Activated CD8-positive, alpha-beta T cell treated with anti-CD3 and anti-CD28 coated beads for 36 hours (primary cell): Measurements from ENCODE around the gene PPT1. TPM values are rescaled to one million over a fixed set of nuclear protein-coding genes. Genes with fewer than 3 reads are reported as not detected.

ENCODE experiments used
- ATAC-seq: fragments of 200-7000 bp; cut with Tn5 transposase; one replicate; pipeline ENCODE4 v1.10.0; 2021; ENCODE audit warnings: mild to moderate bottlenecking, moderate library complexity
- CTCF ChIA-PET: fragments of 350-600 bp; sonication (Branson Sonifier 250); formaldehyde crosslinking; loops from one replicate; lab custom pipeline; 2021; ENCODE audit warnings: antibody characterized with exemption; lab: Charles Lee
- POLR2A ChIA-PET: fragments of 350-600 bp; sonication (Branson Sonifier 250); formaldehyde crosslinking; loops from one replicate; lab custom pipeline; 2021; ENCODE audit warnings: antibody characterized with exemption; lab: Charles Lee
- DNase-seq: peaks from one replicate; pipeline ENCODE4 v3.0.0-alpha.2; 2020
- H3K27ac Mint-ChIP-seq: one replicate; pipeline ENCODE4 v1.8.0; 2021; ENCODE audit warnings: mild to moderate bottlenecking, mixed read lengths
- H3K27me3 Mint-ChIP-seq: one replicate; pipeline ENCODE4 v1.8.0; 2021; ENCODE audit warnings: mixed read lengths
- H3K36me3 Mint-ChIP-seq: one replicate; pipeline ENCODE4 v1.8.0; 2021; ENCODE audit warnings: low read depth, mixed read lengths
- H3K4me1 Mint-ChIP-seq: one replicate; pipeline ENCODE4 v1.8.0; 2021; ENCODE audit warnings: low read depth, mixed read lengths
- H3K4me3 Mint-ChIP-seq: one replicate; pipeline ENCODE4 v1.8.0; 2021; ENCODE audit warnings: mild to moderate bottlenecking, moderate library complexity, mixed read lengths
- H3K9me3 Mint-ChIP-seq: one replicate; pipeline ENCODE4 v1.8.0; 2021; ENCODE audit warnings: mixed read lengths
- CTCF ChIP-seq: fragments of 200-600 bp; IDR thresholded peaks from one replicate; pipeline ENCODE4 v1.8.0; 2022; ENCODE audit warnings: antibody characterized with exemption, mild to moderate bottlenecking
- intact Hi-C: fragments of 100-400 bp; cut with micrococcal nuclease; formaldehyde crosslinking; loops from one replicate; pipeline ENCODE4 v1.10.0; 2022
- total RNA-seq, 2 experiments: library from RNA; stranded (reverse); gene quantifications; one replicate each; pipeline ENCODE4 v1.2.3, GENCODE V29; 2021

PPT1 gene
- 10 to 100 TPM; 60.6 to 69.1 TPM for total RNA-seq

DNA sequence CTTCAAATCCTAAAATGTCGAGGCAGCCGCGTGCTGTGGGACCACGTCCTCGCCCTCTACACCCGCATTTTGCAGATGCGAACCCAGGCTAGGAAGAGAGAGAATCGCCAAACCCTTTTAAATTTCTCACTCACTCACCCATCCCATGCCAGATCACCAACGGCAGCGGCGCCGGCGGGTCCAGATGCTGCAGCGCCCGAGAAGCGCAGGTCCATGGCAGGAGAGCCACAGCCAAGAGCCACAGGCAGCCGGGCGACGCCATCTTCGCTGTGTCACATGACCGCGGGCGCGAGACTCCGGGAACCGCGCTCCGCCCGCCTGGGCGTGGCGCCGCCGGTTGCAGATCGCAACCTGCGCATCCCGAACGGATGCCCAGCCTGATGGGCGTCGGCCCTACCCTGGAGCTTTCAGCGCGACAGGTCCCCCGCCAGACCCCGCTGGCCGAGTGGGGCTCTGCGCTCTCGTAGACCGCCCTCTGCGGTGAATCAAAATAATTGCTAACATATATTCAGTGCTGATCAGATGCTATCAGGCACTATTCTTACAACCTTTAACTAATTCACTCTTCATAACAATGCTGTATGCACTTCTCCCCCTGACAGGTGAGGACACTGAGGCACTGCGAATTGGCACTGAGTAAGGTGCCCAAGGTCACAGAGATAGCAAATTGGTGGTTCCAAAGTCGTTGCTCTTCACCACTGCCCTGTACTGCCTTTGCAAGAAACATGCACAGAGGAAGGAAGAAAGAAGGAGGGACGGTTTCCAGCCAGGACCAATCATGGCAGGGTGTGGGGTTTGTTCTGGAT is at the start of gene PPT1:
TSS of gene PPT1 (minus strand) at position 276 of the 806 bp plus-strand sequence. CDS start at position 262, 14 bp downstream.
- intact Hi-C loops: no loop called here
- peaks cover 30% of the 10 kb centered on the region for H3K4me1 Mint-ChIP-seq
- peak within 1 kb of the TSS; percentile 93 for H3K4me3 Mint-ChIP-seq
- H3K27me3 Mint-ChIP-seq: no peaks in the 10 kb centered on the region
- peaks cover 19% of the 10 kb centered on the region for H3K36me3 Mint-ChIP-seq
- peak; percentile 52 for TF ChIP-seq CTCF
- peak within 1 kb of the TSS; percentile 93 for H3K27ac Mint-ChIP-seq
- POLR2A ChIA-PET: interaction anchor here (0.9 to 1.0 kb wide), 2 partner anchors 11 to 19 kb away, joined by 3 read pairs; no protein-coding TSS in a partner anchor
- peak; percentile 82 for DNase-seq
- CTCF ChIA-PET: interaction anchor here (1.0 to 3.2 kb wide), 5 partner anchors 9 to 241 kb away, joined by 3 to 13 read pairs (median 4); no protein-coding TSS in a partner anchor
- H3K9me3 Mint-ChIP-seq: no peaks in the 10 kb centered on the region
- peak; percentile 88 for ATAC-seq

GRCh38 chr1:40143891-40144575 is 47.0 kb upstream of the PPT1 start:
- DNase-seq (peak; percentile 71), ATAC-seq (peak; percentile 84)
- ChIA-PET CTCF (interaction anchor here (0.6 to 7.3 kb wide), 90 partner anchors 9 to 818 kb away, joined by 3 to 167 read pairs (median 4); partner anchors contain the start of genes COL9A2, NFYC and SMAP2), POLR2A (interaction anchor here (0.8 to 1.2 kb wide), 3 partner anchors 197 to 340 kb away, joined by 3 read pairs; no protein-coding TSS in a partner anchor)
- Mint-ChIP-seq H3K27me3 (peaks cover 23% of the 10 kb centered on the region), H3K36me3 (no peaks in the 10 kb centered on the region), H3K9me3 (no peaks in the 10 kb centered on the region), H3K27ac (no peak overlapping the region), H3K4me1 (peaks cover 3% of the 10 kb centered on the region), H3K4me3 (no peak overlapping the region)
- peak; percentile 90 for TF ChIP-seq CTCF
- intact Hi-C loops: loop anchor here (2.0 kb wide), 1 partner anchor 195 kb away; no protein-coding TSS in a partner anchor

- POLR2A ChIA-PET: interaction anchor here (0.6 kb wide), 1 partner anchor 245 kb away, joined by 3 read pairs; no protein-coding TSS in a partner anchor
- intact Hi-C loops: no loop called here
- CTCF ChIA-PET: interaction anchor here (1.1 to 7.3 kb wide), 6 partner anchors 11 to 201 kb away, joined by 3 to 167 read pairs (median 5); no protein-coding TSS in a partner anchor
- TF ChIP-seq CTCF: no peak
- no peak overlapping the region for H3K4me3 Mint-ChIP-seq
- peaks cover 19% of the 10 kb centered on the region for H3K27me3 Mint-ChIP-seq
- no peaks in the 10 kb centered on the region for H3K36me3 Mint-ChIP-seq
- no peaks in the 10 kb centered on the region for H3K9me3 Mint-ChIP-seq
- H3K4me1 Mint-ChIP-seq: peaks cover 3% of the 10 kb centered on the region
- ATAC-seq: no peak
- H3K27ac Mint-ChIP-seq: no peak overlapping the region
- no peak for DNase-seq
Observed at GRCh38 chr1:40141878-40142535, 45.0 kb upstream of the PPT1 start.

DNA sequence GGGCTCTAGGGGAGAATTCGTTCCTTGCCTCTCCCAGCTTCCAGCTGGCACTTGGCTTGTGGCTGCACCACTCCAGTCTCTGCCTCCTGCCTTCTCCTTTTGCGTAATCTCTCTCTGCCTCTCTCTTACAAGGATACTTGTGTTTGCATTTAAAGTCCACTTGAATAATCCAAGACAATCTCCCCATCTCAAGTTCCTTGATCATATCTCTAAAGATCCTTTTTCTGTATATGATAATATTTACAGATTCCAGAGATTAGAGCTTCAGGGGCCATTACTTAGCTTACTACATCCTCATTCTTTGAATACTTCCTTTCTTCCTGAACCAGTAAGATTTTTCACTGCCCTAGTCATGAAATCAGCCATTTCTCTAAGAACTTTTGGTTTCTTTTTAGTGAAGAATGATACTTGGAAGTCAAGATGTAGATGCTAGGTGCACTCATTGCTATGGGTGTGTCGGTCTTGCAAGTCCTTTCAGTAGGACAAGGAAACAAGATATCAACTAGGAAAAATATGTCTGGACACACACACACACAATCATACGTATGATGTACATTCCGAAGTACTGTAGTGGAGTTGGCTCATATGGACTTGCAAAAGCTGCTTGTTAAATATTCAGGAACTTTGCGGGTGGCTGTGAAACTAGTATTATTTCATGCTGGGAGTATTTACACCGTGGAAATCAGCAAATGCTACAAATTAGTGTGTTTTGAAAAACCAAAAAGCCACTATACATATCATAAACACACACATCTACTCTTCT is 43.3 kb upstream of the PPT1 start:
- intact Hi-C loops: no loop called here
- Mint-ChIP-seq H3K9me3 (no peaks in the 10 kb centered on the region), H3K27ac (no peak overlapping the region), H3K4me1 (peaks cover 3% of the 10 kb centered on the region), H3K36me3 (no peaks in the 10 kb centered on the region), H3K27me3 (peaks cover 10% of the 10 kb centered on the region), H3K4me3 (no peak overlapping the region)
- no peak for TF ChIP-seq CTCF
- CTCF ChIA-PET: interaction anchor here (0.7 to 7.3 kb wide), 5 partner anchors 13 to 265 kb away, joined by 3 to 167 read pairs (median 7); no protein-coding TSS in a partner anchor
- no peak for ATAC-seq
- POLR2A ChIA-PET: no interaction called here
- DNase-seq: no peak
